IPS-NIHi7 (cell line): ENCODE data around the gene FCHO1.

ENCODE experiments used
- DNase-seq: peaks from one replicate; pipeline ENCODE4 v3.0.0; 2012; ENCODE audit warnings: mixed read lengths; ENCODE audit errors: extremely low spot score

FCHO1 gene

GRCh38 chr19:17829855-17830566 is 78.7 kb downstream of the FCHO1 start:
- DNase-seq: peak; percentile 96

DNA sequence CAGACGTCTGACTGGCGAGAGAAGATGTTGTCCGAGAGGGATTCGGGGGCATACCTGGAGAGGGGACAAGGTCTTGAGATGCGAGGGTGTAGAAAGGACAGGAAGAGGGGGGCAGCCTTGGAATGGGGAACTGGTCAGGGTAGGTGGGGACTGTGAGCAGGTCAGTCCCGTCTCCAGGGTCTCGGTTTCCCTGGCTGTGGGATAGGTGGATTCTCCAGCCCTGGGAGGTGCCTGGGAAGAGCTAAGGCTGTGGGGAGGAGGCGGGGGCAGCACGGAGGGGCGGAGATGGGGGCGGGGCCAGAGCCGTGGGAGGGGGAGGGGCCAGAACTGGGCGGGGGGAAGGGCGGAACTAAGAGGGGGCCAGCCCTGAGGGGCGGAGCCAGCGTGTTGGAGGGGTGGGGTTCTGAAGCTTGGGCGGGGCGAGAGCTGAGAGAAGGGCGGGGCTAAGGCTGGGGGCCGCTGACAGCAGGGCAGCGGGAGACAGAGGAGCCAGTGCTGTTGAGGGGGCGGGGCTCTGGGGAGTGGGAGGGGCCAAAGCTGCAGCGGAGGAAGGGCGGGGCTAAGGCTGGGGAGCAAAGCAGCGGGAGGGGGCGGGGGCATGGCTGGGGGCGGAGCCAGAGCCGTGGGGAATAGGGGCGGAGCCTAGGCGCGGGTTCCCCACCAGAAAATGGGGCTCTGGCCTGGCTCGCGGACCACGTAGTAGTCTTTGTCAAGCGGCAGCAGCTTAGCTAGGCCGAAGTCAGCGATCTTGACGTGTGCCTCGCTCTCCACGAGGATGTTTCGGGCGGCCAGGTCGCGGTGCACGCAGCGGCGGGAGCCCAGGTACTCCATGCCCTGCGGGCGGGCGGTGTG is 79.5 kb downstream of the FCHO1 start:
- DNase-seq: peak; percentile 98

DNA sequence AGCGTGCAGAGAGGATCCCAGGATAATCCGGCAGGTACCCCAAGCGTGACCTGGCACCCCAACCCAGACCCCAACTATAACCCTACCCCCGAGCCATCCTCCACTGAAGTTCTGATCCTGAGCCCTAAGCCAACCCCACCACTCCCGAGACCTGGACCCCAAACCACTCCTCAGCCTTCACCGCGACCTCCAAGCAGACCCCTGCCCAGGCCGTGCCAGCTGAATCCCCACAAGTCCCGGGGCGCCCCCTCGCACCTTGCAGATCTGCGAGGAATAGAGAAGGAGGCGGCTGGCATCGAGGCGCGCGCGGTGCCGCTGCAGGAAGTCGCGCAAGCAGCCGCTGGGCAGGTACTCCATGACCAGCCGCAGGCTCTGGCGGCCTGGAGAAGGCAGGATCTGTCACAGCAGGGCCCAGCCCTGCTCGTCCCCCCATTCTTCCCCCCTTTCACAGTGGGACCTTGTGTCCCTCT is 80.2 kb downstream of the FCHO1 start:
- DNase-seq: no peak

GRCh38 chr19:17832443-17833208 is 81.3 kb downstream of the FCHO1 start:
- DNase-seq: no peak

DNA sequence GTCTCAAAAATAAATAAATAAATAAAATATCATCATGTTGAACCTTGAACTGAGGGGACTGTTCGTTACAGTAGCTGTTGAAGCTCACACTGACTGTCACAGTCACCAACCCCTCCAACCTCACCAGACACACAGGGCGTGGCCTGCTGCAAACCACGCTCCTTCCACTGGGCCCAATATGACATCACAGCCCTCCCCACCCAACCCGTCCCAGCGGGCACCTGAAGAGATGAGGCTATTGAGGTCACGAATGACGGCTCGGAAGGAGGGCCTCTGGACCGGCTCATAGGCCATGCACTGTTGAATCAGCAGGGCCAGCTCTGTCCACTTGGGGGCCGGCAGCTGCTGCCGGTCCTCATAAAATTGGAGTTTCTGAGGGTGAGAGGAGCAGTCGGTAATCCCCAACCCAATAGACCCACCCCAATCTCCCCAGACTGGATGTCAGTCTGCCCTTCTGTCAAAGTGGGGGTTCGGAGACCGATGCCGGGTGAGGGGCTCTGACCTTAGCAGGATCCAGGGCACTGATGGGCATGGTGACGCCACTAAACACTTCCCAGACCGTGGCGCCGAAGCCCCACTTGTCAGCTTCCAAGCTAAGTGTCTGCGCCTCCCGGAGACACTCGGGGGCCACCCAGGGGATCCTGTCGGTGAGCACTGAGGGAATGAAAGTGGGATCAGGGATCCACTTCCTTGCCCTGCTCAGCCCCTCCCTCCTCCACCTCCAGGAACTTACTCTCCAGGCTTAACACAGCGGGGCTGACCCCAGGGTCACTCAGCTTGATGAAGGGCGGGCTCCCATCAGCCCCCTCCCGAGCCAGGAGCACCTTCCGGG is 83.3 kb downstream of the FCHO1 start:
- no peak for DNase-seq

- no peak for DNase-seq
These were observed 84.1 kb downstream of the FCHO1 start for GRCh38 chr19:17835182-17836006.

DNA sequence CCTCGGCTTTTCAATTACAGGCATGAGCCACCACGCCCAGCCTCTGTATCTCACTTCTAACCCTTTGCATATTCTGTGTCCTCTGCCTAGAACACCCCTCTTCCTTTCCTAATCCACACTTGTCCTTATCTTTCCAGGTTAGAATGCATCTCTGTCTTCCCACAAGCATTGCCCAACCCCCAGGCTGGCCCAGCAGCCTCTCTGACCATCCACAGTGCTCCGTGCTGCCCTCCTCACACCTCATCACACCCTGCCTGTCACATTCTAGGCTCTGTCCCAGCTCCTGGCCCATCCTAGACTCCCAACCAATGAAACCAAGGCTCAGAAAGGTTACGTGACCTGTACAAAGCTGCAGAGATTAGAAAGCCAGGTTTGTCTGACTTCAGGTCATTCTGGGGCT is 85.3 kb downstream of the FCHO1 start:
- no peak for DNase-seq

- no peak for DNase-seq
These were observed 86.7 kb downstream of the FCHO1 start for GRCh38 chr19:17837972-17838371.
